Epithelial cell of proximal tubule (primary cell): Measurements from ENCODE around the gene TNKS1BP1. TPM values are rescaled to one million over a fixed set of nuclear protein-coding genes. Genes with fewer than 3 reads are reported as not detected.
A peak's percentile ranks its signal among the peaks of the same experiment; 100 is the strongest.

Experiments
- DNase-seq: peaks from one replicate; pipeline ENCODE4 v3.0.0-alpha.2; 2011; ENCODE audit warnings: low read depth
- H3K4me3 ChIP-seq: 2 replicates; pipeline ENCODE4 v1.5.1; 2011; ENCODE audit warnings: low read depth, mild to moderate bottlenecking, low read length
- CTCF ChIP-seq: conservative IDR thresholded peaks from 2 replicates; pipeline ENCODE4 v1.5.1; 2012; ENCODE audit warnings: low read depth, mild to moderate bottlenecking, low read length
- total RNA-seq: library from RNA; depleted of rRNA; stranded (reverse); fragments of >200 nt; gene quantifications from 2 replicates; pipeline ENCODE4 v1.2.3, GENCODE V29; 2015

The TNKS1BP1 gene
- total RNA-seq, 1 donor from 2014 or later: 65.4 TPM

GRCh38 chr11:57353446-57353845 is 28.7 kb upstream of the TNKS1BP1 start:
- H3K4me3 ChIP-seq: no peak overlapping the region
- no peak for DNase-seq
- TF ChIP-seq CTCF: no peak

- no peak overlapping the region for H3K4me3 ChIP-seq
- no peak for TF ChIP-seq CTCF
- DNase-seq: no peak
These were observed 28.3 kb upstream of the TNKS1BP1 start for GRCh38 chr11:57353036-57353435.

GRCh38 chr11:57349491-57350274 is 24.9 kb upstream of the TNKS1BP1 start:
- peak; percentile 82 for TF ChIP-seq CTCF
- no peak for DNase-seq
- H3K4me3 ChIP-seq: peak overlapping the region; percentile 21

- no peak for TF ChIP-seq CTCF
- DNase-seq: no peak
- H3K4me3 ChIP-seq: no peak overlapping the region
These were observed 24.0 kb upstream of the TNKS1BP1 start for GRCh38 chr11:57348636-57349313.

- TF ChIP-seq CTCF: no peak
- no peak overlapping the region for H3K4me3 ChIP-seq
These were observed 23.3 kb upstream of the TNKS1BP1 start for GRCh38 chr11:57348052-57348451.

GRCh38 chr11:57347336-57347735 is 22.6 kb upstream of the TNKS1BP1 start:
- DNase-seq: no peak
- no peak overlapping the region for H3K4me3 ChIP-seq
- TF ChIP-seq CTCF: no peak

More at GRCh38 chr11:57348052-57348451, 23.3 kb upstream of the TNKS1BP1 start:
- DNase-seq: no peak
